Activated CD8-positive, alpha-beta T cell treated with anti-CD3 and anti-CD28 coated beads for 36 hours (primary cell): Measurements from ENCODE around the gene LRRC38. TPM values are rescaled to one million over a fixed set of nuclear protein-coding genes. Genes with fewer than 3 reads are reported as not detected.

ENCODE experiments used
- ATAC-seq: fragments of 200-7000 bp; cut with Tn5 transposase; one replicate; pipeline ENCODE4 v1.10.0; 2021; ENCODE audit warnings: mild to moderate bottlenecking, moderate library complexity
- CTCF ChIA-PET: fragments of 350-600 bp; sonication (Branson Sonifier 250); formaldehyde crosslinking; loops from one replicate; lab custom pipeline; 2021; ENCODE audit warnings: antibody characterized with exemption; lab: Charles Lee
- POLR2A ChIA-PET: fragments of 350-600 bp; sonication (Branson Sonifier 250); formaldehyde crosslinking; loops from one replicate; lab custom pipeline; 2021; ENCODE audit warnings: antibody characterized with exemption; lab: Charles Lee
- DNase-seq: peaks from one replicate; pipeline ENCODE4 v3.0.0-alpha.2; 2020
- H3K27ac Mint-ChIP-seq: one replicate; pipeline ENCODE4 v1.8.0; 2021; ENCODE audit warnings: mild to moderate bottlenecking, mixed read lengths
- H3K27me3 Mint-ChIP-seq: one replicate; pipeline ENCODE4 v1.8.0; 2021; ENCODE audit warnings: mixed read lengths
- H3K36me3 Mint-ChIP-seq: one replicate; pipeline ENCODE4 v1.8.0; 2021; ENCODE audit warnings: low read depth, mixed read lengths
- H3K4me1 Mint-ChIP-seq: one replicate; pipeline ENCODE4 v1.8.0; 2021; ENCODE audit warnings: low read depth, mixed read lengths
- H3K4me3 Mint-ChIP-seq: one replicate; pipeline ENCODE4 v1.8.0; 2021; ENCODE audit warnings: mild to moderate bottlenecking, moderate library complexity, mixed read lengths
- H3K9me3 Mint-ChIP-seq: one replicate; pipeline ENCODE4 v1.8.0; 2021; ENCODE audit warnings: mixed read lengths
- intact Hi-C: fragments of 100-400 bp; cut with micrococcal nuclease; formaldehyde crosslinking; loops from one replicate; pipeline ENCODE4 v1.10.0; 2022
- total RNA-seq, 2 experiments: library from RNA; stranded (reverse); gene quantifications; one replicate each; pipeline ENCODE4 v1.2.3, GENCODE V29; 2021
- TF ChIP-seq, protein P1 (sequence below): fragments of 200-600 bp; IDR thresholded peaks from one replicate; pipeline ENCODE4 v1.8.0; 2022; ENCODE audit warnings: antibody characterized with exemption, mild to moderate bottlenecking

The LRRC38 gene
- total RNA-seq, 2 experiments from 2014 or later = not detected

DNA sequence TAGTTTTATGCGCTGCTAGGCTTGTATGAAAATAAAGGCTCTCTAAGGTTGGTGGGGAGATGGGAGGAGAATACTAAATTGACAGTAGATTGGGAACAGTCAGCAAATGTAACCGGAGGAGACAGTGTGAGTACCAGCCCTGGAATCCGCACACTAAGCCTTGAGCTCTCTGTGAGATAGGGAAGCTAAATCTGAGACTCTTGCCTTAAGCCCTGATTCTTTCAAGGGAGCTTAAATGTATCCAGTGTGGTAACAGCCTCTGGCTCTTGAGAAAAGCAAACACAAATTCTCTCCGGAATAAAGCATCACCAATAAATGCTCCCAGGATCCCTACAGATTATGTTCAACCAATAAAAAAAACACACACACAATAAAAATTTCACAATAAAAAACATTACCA, 36.9 kb upstream of the LRRC38 start:
- H3K9me3 Mint-ChIP-seq = no peaks in the 10 kb centered on the region
- ATAC-seq = no peak
- no peak overlapping the region for H3K27ac Mint-ChIP-seq
- TF ChIP-seq, protein P1, sequence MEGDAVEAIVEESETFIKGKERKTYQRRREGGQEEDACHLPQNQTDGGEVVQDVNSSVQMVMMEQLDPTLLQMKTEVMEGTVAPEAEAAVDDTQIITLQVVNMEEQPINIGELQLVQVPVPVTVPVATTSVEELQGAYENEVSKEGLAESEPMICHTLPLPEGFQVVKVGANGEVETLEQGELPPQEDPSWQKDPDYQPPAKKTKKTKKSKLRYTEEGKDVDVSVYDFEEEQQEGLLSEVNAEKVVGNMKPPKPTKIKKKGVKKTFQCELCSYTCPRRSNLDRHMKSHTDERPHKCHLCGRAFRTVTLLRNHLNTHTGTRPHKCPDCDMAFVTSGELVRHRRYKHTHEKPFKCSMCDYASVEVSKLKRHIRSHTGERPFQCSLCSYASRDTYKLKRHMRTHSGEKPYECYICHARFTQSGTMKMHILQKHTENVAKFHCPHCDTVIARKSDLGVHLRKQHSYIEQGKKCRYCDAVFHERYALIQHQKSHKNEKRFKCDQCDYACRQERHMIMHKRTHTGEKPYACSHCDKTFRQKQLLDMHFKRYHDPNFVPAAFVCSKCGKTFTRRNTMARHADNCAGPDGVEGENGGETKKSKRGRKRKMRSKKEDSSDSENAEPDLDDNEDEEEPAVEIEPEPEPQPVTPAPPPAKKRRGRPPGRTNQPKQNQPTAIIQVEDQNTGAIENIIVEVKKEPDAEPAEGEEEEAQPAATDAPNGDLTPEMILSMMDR = no peak
- no peaks in the 10 kb centered on the region for H3K4me1 Mint-ChIP-seq
- POLR2A ChIA-PET = no interaction called here
- no peaks in the 10 kb centered on the region for H3K36me3 Mint-ChIP-seq
- CTCF ChIA-PET = no interaction called here
- no peak overlapping the region for H3K4me3 Mint-ChIP-seq
- H3K27me3 Mint-ChIP-seq = peaks cover 3% of the 10 kb centered on the region
- intact Hi-C loops = no loop called here
- DNase-seq = no peak

GRCh38 chr1:13549521-13549920, 35.7 kb upstream of the LRRC38 start:
- TF ChIP-seq, protein P1 = no peak
- Mint-ChIP-seq H3K9me3 (no peaks in the 10 kb centered on the region), H3K27me3 (peaks cover 3% of the 10 kb centered on the region), H3K4me1 (no peaks in the 10 kb centered on the region), H3K36me3 (no peaks in the 10 kb centered on the region), H3K27ac (no peak overlapping the region), H3K4me3 (no peak overlapping the region)
- POLR2A ChIA-PET = no interaction called here
- CTCF ChIA-PET = no interaction called here
- no peak for DNase-seq
- intact Hi-C loops = no loop called here
- no peak for ATAC-seq

GRCh38 chr1:13549021-13549420, 35.2 kb upstream of the LRRC38 start:
- ATAC-seq (no peak), DNase-seq (no peak)
- H3K4me1 Mint-ChIP-seq = no peaks in the 10 kb centered on the region
- no peaks in the 10 kb centered on the region for H3K36me3 Mint-ChIP-seq
- CTCF ChIA-PET = no interaction called here
- intact Hi-C loops = no loop called here
- no peaks in the 10 kb centered on the region for H3K9me3 Mint-ChIP-seq
- H3K4me3 Mint-ChIP-seq = no peak overlapping the region
- no peak overlapping the region for H3K27ac Mint-ChIP-seq
- TF ChIP-seq, protein P1 = no peak
- POLR2A ChIA-PET = no interaction called here
- peaks cover 3% of the 10 kb centered on the region for H3K27me3 Mint-ChIP-seq

DNA sequence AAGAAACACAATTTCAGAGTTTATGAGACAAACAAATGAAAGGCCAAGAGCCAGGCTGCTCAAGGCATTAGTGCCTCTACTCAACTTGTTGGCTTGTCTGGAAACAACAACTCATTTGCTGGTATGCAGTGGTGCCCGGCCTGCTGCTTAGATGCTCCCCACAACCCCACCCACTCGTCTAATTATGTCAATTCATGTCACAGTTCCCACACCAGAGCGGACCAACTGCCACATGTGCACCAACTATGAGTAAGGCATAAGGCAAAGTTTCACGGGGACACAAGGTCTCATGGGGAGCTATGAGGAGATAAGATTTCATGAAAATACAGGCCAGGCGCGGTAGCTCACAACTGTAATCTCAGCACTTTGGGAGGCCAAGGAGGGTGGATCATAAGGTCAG, 34.5 kb upstream of the LRRC38 start:
- DNase-seq (no peak), ATAC-seq (no peak)
- Mint-ChIP-seq H3K4me1 (no peaks in the 10 kb centered on the region), H3K36me3 (no peaks in the 10 kb centered on the region), H3K4me3 (no peak overlapping the region), H3K27ac (no peak overlapping the region), H3K9me3 (no peaks in the 10 kb centered on the region), H3K27me3 (peaks cover 3% of the 10 kb centered on the region)
- POLR2A ChIA-PET = no interaction called here
- CTCF ChIA-PET = no interaction called here
- TF ChIP-seq, protein P1 = no peak
- intact Hi-C loops = no loop called here

GRCh38 chr1:13546791-13547190, 33.0 kb upstream of the LRRC38 start:
- Mint-ChIP-seq H3K36me3 (no peaks in the 10 kb centered on the region), H3K4me1 (no peaks in the 10 kb centered on the region), H3K27ac (no peak overlapping the region), H3K4me3 (no peak overlapping the region), H3K9me3 (no peaks in the 10 kb centered on the region), H3K27me3 (peaks cover 3% of the 10 kb centered on the region)
- no peak for ATAC-seq
- ChIA-PET CTCF (no interaction called here), POLR2A (no interaction called here)
- TF ChIP-seq, protein P1 = no peak
- no peak for DNase-seq
- intact Hi-C loops = no loop called here
